GM23248 (cell line): ENCODE results near the gene GVQW3.

ENCODE experiments used
- EZH2 ChIP-seq: fragments of 200-600 bp; sonication (generic); IDR thresholded peaks from 2 replicates; pipeline ENCODE4 v1.6.1; 2018; ENCODE audit warnings: antibody characterized with exemption, mild to moderate bottlenecking; ENCODE audit not compliant: insufficient read depth, poor library complexity, severe bottlenecking
- EZH2phosphoT487 ChIP-seq: fragments of 200-600 bp; sonication (generic); IDR thresholded peaks from 2 replicates; pipeline ENCODE4 v1.6.1; 2018; ENCODE audit warnings: antibody characterized with exemption, moderate library complexity, mild to moderate bottlenecking, low read depth; ENCODE audit not compliant: insufficient read depth

DNA sequence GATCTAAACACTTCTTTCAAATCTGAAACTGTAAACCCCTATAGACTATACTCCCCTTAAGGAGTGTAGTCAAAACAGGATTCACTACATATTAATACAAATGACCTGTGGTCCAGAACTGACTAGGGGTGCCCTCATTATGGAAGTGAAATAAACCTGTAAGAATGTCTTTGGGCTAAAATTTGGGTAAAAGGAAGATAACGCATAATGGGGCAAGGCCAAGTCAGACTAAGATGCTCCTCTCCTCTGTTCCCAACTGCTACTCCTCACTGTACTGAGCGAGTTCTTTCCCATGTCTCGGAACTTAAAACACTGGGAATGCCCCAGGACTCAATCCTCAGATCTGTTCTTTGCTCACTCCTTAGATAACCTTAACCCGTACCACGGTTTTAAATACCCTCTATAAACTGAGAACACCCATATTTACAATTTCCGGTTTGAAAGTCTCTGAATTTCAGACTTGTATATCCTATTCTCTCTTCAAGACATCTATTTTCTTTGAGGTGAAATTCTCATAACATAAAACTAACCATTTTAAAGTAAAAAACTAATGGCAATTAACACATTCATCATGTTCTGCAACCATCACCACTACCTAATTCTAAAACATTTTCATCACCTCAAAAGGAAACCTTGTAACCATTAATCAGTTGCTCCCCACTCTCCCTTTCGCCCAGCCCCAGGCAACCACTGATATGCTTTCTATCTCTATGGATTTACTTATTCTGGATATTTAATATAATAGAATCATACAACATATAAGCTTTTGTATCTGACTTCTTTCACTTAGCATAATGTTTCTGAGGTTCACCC is 4.2 kb upstream of the GVQW3 start:
- TF ChIP-seq EZH2 = no peak
- no peak for TF ChIP-seq EZH2phosphoT487
